ENCODE measurements around the gene ULK3. TPM values are rescaled to one million over a fixed set of nuclear protein-coding genes. Genes with fewer than 3 reads are reported as not detected.

The ULK3 gene
- total RNA-seq, 1 experiment from 2014 or later = 48.4 TPM

DNA sequence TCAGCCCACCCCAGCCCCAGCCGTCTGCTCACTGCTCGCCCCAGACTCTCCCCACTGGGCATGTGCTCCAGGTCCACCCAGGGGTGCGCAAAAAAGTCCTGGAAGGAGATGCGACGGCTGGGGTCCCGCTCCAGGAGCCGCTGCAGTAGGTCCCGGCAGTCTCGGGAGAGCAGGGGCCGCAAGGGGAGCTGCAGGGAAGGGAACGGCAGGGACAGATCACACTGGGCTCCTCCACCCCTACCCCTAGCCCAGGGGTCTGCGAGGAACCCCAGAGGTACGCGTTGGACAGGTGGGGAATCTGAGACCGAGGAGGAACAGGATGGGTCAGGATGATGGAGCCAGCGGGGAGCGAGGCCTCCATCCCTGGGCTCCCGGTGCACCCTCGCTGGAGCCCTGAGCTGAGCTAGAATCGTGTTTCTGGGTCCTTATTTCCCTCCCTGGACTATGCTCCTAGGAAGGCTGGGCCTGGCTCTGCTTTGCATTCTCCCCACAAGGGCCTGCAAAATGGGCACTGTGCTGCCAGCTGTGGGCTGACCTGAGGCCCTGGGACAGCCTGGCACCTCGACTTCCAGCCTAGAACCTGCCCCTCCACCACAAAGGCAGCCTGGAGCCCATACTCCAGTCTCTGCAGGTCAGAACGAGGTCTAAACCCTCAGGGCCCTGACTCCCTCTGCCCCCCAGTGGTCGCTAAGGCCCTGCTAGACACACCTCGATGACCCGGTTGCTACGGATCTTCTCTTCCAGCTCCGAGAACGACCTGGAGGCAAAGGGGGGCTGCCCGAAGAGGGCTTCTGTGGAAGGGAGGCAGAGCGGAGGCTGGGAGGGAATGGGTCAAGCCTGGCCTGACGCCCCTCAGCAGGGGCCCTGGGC is 3.2 kb downstream of the ULK3 start:
- no peak overlapping the region for H3K4me3 ChIP-seq (replicated peaks in 1 of 2; ENCODE audit: low read depth in 1 of 2, low read length in 2 of 2)
- no peak overlapping the region for H3K27ac ChIP-seq (ENCODE audit: low read depth, low read length)
- ATAC-seq (no peak), DNase-seq (ENCODE audit: low read depth, low spot score) (no peak)
- H3K4me1 ChIP-seq (ENCODE audit: control insufficient read depth in 1 of 2, insufficient read depth in 2 of 2, low read length in 2 of 2) = peaks cover 9 to 26% of the 10 kb centered on the region in 2 experiments; a peak in 3 of 4 replicates
- ChIA-PET RAD21 (ENCODE audit: low non-redundant PET in 1 of 2, low total read pairs in 2 of 2, uncharacterized antibody in 2 of 2, unreplicated experiment in 2 of 2) (no interaction called here), POLR2A (no interaction called here), CTCF (no interaction called here)
- no TSS peak for BruUV-seq (replicated peaks)
- no peak overlapping the region for H2AFZ ChIP-seq (ENCODE audit: low read depth, low read length, poor library complexity, severe bottlenecking)
- H3K9ac ChIP-seq (ENCODE audit: low read length) = no peak overlapping the region
- no peaks in the 10 kb centered on the region for H4K20me1 ChIP-seq (ENCODE audit: insufficient read depth)
- H3K4me2 ChIP-seq (ENCODE audit: low read length) = no peak overlapping the region
- H3K27me3 ChIP-seq (ENCODE audit: insufficient read depth, low read length) = no peaks in the 10 kb centered on the region
- TF ChIP-seq, protein P1, sequence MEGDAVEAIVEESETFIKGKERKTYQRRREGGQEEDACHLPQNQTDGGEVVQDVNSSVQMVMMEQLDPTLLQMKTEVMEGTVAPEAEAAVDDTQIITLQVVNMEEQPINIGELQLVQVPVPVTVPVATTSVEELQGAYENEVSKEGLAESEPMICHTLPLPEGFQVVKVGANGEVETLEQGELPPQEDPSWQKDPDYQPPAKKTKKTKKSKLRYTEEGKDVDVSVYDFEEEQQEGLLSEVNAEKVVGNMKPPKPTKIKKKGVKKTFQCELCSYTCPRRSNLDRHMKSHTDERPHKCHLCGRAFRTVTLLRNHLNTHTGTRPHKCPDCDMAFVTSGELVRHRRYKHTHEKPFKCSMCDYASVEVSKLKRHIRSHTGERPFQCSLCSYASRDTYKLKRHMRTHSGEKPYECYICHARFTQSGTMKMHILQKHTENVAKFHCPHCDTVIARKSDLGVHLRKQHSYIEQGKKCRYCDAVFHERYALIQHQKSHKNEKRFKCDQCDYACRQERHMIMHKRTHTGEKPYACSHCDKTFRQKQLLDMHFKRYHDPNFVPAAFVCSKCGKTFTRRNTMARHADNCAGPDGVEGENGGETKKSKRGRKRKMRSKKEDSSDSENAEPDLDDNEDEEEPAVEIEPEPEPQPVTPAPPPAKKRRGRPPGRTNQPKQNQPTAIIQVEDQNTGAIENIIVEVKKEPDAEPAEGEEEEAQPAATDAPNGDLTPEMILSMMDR (IDR thresholded peaks at IDR 0.05 in 2 of 3, conservative IDR thresholded peaks at IDR 0.05 in 1 of 3; ENCODE audit: borderline replicate concordance in 1 of 3, insufficient read depth in 1 of 3, low read depth in 2 of 3, low read length in 2 of 3) = 0 out of 6 replicates have a peak, but pooled peaks of 1 of the 3 experiments have one; percentile 15
- no peak for TF ChIP-seq FOSL1 (IDR thresholded peaks at IDR 0.05; ENCODE audit: low read depth)
- no peaks in the 10 kb centered on the region for H3K9me2 ChIP-seq (ENCODE audit: insufficient read depth)
- H3K36me3 ChIP-seq (ENCODE audit: control insufficient read depth in 1 of 2, insufficient read depth in 2 of 2, low read length in 2 of 2) = peaks cover 2 to 8% of the 10 kb centered on the region in 2 experiments; a peak in 2 of 4 replicates
- intact Hi-C loops (cut with micrococcal nuclease) = no loop called here
- H3K9me3 ChIP-seq (ENCODE audit: control insufficient read depth in 1 of 2, insufficient read depth in 1 of 2, low read depth in 1 of 2, low read length in 2 of 2) = no peaks in the 10 kb centered on the region
- peaks cover 6% of the 10 kb centered on the region; the same call in 1 of the 2 replicates for H3K79me2 ChIP-seq (ENCODE audit: insufficient read depth, low read length)

GRCh38 chr15:74838746-74839525 is 4.0 kb downstream of the ULK3 start:
- Histone ChIP-seq H2AFZ (ENCODE audit: low read depth, low read length, poor library complexity, severe bottlenecking) (no peak overlapping the region), H3K27ac (ENCODE audit: low read depth, low read length) (no peak overlapping the region), H3K9ac (ENCODE audit: low read length) (no peak overlapping the region), H3K4me2 (ENCODE audit: low read length) (no peak overlapping the region), H3K4me1 (ENCODE audit: control insufficient read depth in 1 of 2, insufficient read depth in 2 of 2, low read length in 2 of 2) (peaks cover 9 to 23% of the 10 kb centered on the region in 2 experiments; a peak in 3 of 4 replicates), H3K4me3 (replicated peaks in 1 of 2; ENCODE audit: low read depth in 1 of 2, low read length in 2 of 2) (no peak overlapping the region), H3K9me2 (ENCODE audit: insufficient read depth) (no peaks in the 10 kb centered on the region), H3K27me3 (ENCODE audit: insufficient read depth, low read length) (no peaks in the 10 kb centered on the region), H3K36me3 (ENCODE audit: control insufficient read depth in 1 of 2, insufficient read depth in 2 of 2, low read length in 2 of 2) (peaks cover 2 to 8% of the 10 kb centered on the region in 2 experiments; a peak in 1 of 4 replicates), H3K79me2 (ENCODE audit: insufficient read depth, low read length) (peaks cover 6% of the 10 kb centered on the region; the same call in 1 of the 2 replicates), H4K20me1 (ENCODE audit: insufficient read depth) (no peaks in the 10 kb centered on the region), H3K9me3 (ENCODE audit: control insufficient read depth in 1 of 2, insufficient read depth in 1 of 2, low read depth in 1 of 2, low read length in 2 of 2) (no peaks in the 10 kb centered on the region)
- BruUV-seq (replicated peaks) = no TSS peak
- POLR2A ChIA-PET = no interaction called here
- RAD21 ChIA-PET (ENCODE audit: low non-redundant PET in 1 of 2, low total read pairs in 2 of 2, uncharacterized antibody in 2 of 2, unreplicated experiment in 2 of 2) = no interaction called here
- TF ChIP-seq YY1 (IDR thresholded peaks at IDR 0.05; ENCODE audit: extremely low read depth, insufficient replicate concordance, low read depth, low read length) = no peak
- no peak for TF ChIP-seq ZNF274 (IDR thresholded peaks at IDR 0.05; ENCODE audit: low read depth, low read length)
- no peak for TF ChIP-seq SP1 (IDR thresholded peaks at IDR 0.05; ENCODE audit: low read depth)
- TF ChIP-seq CEBPB (IDR thresholded peaks at IDR 0.05; ENCODE audit: low read depth) = no peak
- no peak for TF ChIP-seq EZH2phosphoT487 (IDR thresholded peaks at IDR 0.05; ENCODE audit: borderline replicate concordance)
- no peak for TF ChIP-seq SIN3A (IDR thresholded peaks at IDR 0.05; ENCODE audit: low read depth)
- no peak for TF ChIP-seq EZH2 (IDR thresholded peaks at IDR 0.05)
- CTCF ChIA-PET = no interaction called here
- no peak for DNase-seq (ENCODE audit: low read depth, low spot score)
- intact Hi-C loops (cut with micrococcal nuclease) = no loop called here
- ATAC-seq = no peak
